WI38 (cell line): Measurements from ENCODE around the gene MACROD2.

ENCODE experiments used
- H3K4me3 ChIP-seq: 2 replicates; pipeline ENCODE4 v1.5.1; 2011; ENCODE audit warnings: low read depth, mild to moderate bottlenecking, control low read depth, low read length
- TF ChIP-seq, protein P1 (sequence below): IDR thresholded peaks from 2 replicates; pipeline ENCODE4 v1.5.1; 2012; ENCODE audit warnings: low read depth, mild to moderate bottlenecking, control low read depth, low read length

Gene MACROD2

GRCh38 chr20:14434384-14435136 is 439.2 kb downstream of the MACROD2 start:
- H3K4me3 ChIP-seq: no peak overlapping the region
- TF ChIP-seq, protein P1, sequence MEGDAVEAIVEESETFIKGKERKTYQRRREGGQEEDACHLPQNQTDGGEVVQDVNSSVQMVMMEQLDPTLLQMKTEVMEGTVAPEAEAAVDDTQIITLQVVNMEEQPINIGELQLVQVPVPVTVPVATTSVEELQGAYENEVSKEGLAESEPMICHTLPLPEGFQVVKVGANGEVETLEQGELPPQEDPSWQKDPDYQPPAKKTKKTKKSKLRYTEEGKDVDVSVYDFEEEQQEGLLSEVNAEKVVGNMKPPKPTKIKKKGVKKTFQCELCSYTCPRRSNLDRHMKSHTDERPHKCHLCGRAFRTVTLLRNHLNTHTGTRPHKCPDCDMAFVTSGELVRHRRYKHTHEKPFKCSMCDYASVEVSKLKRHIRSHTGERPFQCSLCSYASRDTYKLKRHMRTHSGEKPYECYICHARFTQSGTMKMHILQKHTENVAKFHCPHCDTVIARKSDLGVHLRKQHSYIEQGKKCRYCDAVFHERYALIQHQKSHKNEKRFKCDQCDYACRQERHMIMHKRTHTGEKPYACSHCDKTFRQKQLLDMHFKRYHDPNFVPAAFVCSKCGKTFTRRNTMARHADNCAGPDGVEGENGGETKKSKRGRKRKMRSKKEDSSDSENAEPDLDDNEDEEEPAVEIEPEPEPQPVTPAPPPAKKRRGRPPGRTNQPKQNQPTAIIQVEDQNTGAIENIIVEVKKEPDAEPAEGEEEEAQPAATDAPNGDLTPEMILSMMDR: no peak

GRCh38 chr20:14441201-14441600 is 445.9 kb downstream of the MACROD2 start:
- no peak overlapping the region for H3K4me3 ChIP-seq
- TF ChIP-seq, protein P1: no peak

DNA sequence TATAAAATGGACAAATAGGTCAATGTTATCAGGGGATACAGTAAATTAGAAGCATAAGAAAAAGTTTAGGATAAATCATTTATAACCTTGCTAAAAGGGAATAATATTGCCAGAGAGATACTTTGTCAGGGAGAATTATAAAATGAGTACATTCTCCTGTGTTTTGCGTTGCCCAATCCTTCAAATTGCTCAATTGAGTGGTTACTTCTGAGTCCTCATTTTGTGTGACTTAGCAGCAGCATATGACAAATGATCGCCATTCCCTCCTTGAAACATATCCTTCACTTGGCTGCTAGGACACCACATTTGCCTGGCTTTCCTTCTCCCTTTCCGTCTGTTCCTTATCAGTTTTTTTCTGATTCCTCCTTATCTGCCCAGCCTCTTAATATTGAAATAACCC is 448.8 kb downstream of the MACROD2 start:
- TF ChIP-seq, protein P1: no peak
- H3K4me3 ChIP-seq: no peak overlapping the region

- no peak overlapping the region for H3K4me3 ChIP-seq
- TF ChIP-seq, protein P1: no peak
Measured at GRCh38 chr20:14445310-14445709, 450.0 kb downstream of the MACROD2 start.

DNA sequence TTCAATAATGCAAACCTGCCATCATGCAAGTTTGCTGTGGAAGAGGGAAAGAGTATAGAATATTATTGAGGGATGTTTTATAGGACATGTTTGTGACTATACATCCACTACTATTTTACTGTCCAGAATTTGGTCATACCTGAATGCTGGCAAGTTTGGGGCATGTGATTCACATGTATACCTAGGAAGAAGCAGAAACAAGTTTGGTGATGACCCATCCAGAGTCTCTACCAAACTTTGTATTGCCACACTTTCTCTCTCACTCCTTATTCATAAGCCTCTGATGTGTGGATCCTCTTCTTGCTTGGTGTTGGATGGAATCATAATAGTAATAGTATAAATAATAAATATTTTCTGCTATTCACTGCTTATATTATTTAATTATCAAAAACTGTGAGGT is 450.6 kb downstream of the MACROD2 start:
- H3K4me3 ChIP-seq: no peak overlapping the region
- TF ChIP-seq, protein P1: no peak

- TF ChIP-seq, protein P1: no peak
- no peak overlapping the region for H3K4me3 ChIP-seq
Measured at GRCh38 chr20:14446446-14446845, 451.1 kb downstream of the MACROD2 start.

DNA sequence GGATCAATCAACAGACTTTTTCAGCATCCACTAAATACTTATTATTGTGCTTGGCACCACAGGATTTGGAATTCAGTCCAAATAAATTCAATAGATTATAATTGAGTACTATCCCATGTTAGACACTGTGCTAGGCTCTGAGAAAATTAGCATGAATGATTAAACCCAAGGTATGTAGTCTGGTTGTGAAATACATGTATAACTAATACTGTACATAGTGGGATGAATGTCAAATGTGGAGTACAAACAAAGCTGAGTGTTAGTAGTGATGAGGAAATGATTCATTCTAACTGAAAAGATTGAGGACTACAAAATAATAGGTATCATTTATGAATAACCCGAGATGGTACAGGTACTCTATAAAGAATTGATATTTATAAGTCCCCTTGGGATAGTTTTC is 454.0 kb downstream of the MACROD2 start:
- H3K4me3 ChIP-seq: no peak overlapping the region
- TF ChIP-seq, protein P1: no peak
